ENCODE measurements around the gene ALKBH8.

DNA sequence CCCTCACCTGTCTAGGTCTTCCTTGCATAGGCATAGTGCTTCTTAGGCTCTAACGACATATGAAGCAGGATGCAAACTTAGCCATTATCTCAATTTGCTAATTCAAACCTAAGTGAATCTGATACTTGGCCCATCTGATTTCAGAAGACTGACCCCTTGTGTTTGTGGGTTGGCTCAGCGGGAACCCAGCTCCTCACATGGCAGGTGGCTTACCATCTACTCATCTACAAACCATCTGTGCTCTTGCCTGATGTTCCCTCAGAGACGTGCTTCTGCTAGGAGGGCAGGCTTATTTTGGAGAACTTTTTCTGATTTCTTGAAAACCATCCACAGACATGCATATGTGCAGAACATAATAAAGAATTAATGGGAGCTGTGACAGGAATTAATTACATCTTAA lies 40.6 kb upstream of the ALKBH8 start:
- TF ChIP-seq ZNF251 (CRISPR knock-in tag; IDR thresholded peaks at IDR 0.05) = no peak
- no peak for TF ChIP-seq ATF1 (CRISPR knock-in tag; IDR thresholded peaks at IDR 0.05)
- TF ChIP-seq, protein P1, sequence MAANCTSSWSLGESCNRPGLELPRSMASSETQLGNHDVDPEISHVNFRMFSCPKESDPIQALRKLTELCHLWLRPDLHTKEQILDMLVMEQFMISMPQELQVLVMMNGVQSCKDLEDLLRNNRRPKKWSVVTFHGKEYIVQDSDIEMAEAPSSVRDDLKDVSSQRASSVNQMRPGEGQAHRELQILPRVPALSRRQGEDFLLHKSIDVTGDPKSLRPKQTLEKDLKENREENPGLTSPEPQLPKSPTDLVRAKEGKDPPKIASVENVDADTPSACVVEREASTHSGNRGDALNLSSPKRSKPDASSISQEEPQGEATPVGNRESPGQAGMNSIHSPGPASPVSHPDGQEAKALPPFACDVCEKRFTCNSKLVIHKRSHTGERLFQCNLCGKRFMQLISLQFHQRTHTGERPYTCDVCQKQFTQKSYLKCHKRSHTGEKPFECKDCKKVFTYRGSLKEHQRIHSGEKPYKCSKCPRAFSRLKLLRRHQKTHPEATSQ (CRISPR knock-in tag; IDR thresholded peaks at IDR 0.05; ENCODE audit: borderline replicate concordance) = no peak
- no peak for TF ChIP-seq ZNF180 (CRISPR knock-in tag; IDR thresholded peaks at IDR 0.05; ENCODE audit: borderline replicate concordance, low read depth)
- TF ChIP-seq MBNL3 (CRISPR knock-in tag; conservative IDR thresholded peaks at IDR 0.05) = no peak
- TF ChIP-seq NR2C2 (CRISPR knock-in tag; IDR thresholded peaks at IDR 0.05; ENCODE audit: borderline replicate concordance) = no peak
